T-helper 9 cell (primary cell): Measurements from ENCODE around the gene ZNF177.

ENCODE experiments used
- DNase-seq: peaks from one replicate; pipeline ENCODE4 v3.0.0-alpha.2; 2020

Gene ZNF177

DNA sequence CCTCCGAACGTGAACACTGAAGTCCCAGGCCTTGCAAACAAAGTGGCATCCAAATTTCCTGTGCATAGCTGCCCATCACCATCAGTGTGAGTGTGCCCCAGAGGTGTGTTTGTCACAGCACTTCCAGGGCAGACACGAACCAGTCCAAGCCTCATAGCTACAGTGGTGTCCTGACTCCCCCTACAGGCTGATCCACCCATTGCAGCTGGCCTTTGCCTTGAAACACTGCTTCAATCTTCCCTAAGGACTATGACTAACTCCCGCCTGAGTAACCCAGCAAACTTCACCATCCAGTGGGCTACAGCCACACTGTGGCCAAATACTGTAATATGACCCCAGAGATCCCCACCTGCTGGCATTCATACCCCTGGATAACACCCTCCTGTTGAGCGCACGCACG, 68.7 kb downstream of the ZNF177 start:
- DNase-seq: no peak
